ENCODE results near the gene FABP3.

The FABP3 gene

DNA sequence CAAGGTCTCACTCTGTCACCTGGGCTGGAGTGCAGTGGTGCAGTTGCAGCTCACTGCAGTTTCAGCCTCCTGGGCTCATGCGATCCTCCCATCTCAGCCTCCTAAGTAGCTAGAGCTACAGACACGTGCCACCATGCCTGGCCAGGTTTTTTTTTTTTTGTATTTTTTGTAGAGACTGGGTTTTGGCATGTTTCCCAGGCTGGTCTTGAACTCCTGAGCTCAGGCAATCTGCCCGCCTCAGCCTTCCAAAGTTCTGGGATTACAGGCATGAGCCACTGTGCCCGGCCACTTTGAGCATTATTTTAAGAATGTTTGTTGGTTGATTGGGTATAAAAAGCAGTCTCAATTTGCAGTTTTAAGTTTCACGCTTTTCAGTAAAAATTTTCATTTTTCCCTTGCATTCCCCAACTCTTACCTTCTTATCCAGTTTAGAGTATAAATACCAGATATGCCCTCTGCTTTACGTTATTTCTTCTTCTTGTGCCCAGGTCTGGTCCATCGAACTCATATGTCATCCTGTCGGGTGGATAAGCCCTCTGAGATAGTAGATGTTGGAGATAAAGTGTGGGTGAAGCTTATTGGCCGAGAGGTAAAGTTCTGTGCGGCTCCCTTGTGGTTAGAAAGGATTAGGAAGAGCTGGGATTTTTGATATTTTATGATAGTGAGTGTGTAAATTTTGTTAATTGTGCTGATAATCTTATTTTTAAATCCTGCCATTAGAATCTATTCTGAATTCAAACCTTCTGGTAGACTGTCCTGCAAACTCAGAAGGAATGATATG lies 36.0 kb downstream of the FABP3 start:
- H3K27ac ChIP-seq (ENCODE audit: low read length): no peak overlapping the region
- H3K4me1 ChIP-seq (ENCODE audit: control insufficient read depth in 1 of 2, insufficient read depth in 2 of 2, low read length in 2 of 2): no peaks in the 10 kb centered on the region
- H3K27me3 ChIP-seq (ENCODE audit: low read depth, low read length): no peaks in the 10 kb centered on the region
- no peaks in the 10 kb centered on the region for H3K9me3 ChIP-seq (ENCODE audit: control insufficient read depth in 1 of 2, low read length in 2 of 2)
- no peak overlapping the region for H3K4me3 ChIP-seq (ENCODE audit: low read depth in 1 of 2, low read length in 2 of 2)
- H3K36me3 ChIP-seq (ENCODE audit: control insufficient read depth in 1 of 2, insufficient read depth in 2 of 2, low read length in 2 of 2): peaks cover 7 to 8% of the 10 kb centered on the region in 2 donors

DNA sequence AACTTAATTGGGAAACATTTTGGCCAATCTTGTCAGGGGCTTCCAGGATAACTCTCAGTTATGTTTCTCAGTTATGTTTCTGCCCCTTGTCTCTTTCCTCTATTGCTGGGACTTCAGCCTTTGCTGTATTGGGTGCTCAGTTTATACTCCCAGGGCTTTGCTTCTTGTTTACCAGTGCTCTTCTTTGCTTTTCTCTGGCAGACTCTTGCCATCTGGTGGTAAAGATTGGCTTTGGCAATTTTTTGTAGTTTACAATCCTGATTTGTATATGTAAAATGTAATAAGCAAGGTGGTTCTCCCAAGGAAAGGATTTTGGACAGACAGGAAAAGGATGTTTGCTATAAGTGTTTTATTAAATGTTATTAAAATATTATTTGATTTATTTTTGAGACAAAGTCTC lies 37.9 kb downstream of the FABP3 start:
- Histone ChIP-seq H3K27ac (ENCODE audit: low read length) (no peak overlapping the region), H3K27me3 (ENCODE audit: low read depth, low read length) (no peaks in the 10 kb centered on the region), H3K4me3 (ENCODE audit: low read depth in 1 of 2, low read length in 2 of 2) (no peak overlapping the region), H3K4me1 (ENCODE audit: control insufficient read depth in 1 of 2, insufficient read depth in 2 of 2, low read length in 2 of 2) (no peaks in the 10 kb centered on the region), H3K9me3 (ENCODE audit: control insufficient read depth in 1 of 2, low read length in 2 of 2) (no peaks in the 10 kb centered on the region), H3K36me3 (ENCODE audit: control insufficient read depth in 1 of 2, insufficient read depth in 2 of 2, low read length in 2 of 2) (peaks cover 7 to 8% of the 10 kb centered on the region in 2 donors)

DNA sequence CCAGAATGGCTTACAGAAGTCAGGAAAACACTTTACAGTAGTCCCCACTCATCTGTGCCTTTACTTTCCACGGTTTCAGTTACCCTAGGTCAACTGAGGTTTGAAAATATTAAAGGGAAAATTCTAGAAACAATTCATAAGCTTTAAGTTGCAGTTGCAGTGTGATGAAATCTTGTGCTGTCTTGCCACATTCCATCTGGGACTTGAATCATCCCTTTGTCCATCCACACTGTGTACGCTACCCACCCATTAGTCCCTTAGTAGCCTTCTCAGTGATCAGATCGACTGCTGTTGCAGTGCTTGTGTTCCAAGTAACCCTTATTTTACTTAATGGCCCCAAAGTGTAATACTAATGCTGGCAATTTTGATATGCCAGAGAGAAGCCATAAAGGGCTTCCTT lies 45.5 kb downstream of the FABP3 start:
- Histone ChIP-seq H3K4me1 (ENCODE audit: control insufficient read depth in 1 of 2, insufficient read depth in 2 of 2, low read length in 2 of 2) (no peaks in the 10 kb centered on the region), H3K27me3 (ENCODE audit: low read depth, low read length) (no peaks in the 10 kb centered on the region), H3K36me3 (ENCODE audit: control insufficient read depth in 1 of 2, insufficient read depth in 2 of 2, low read length in 2 of 2) (peaks cover 0 to 22% of the 10 kb centered on the region in 2 donors), H3K27ac (ENCODE audit: low read length) (no peak overlapping the region), H3K4me3 (ENCODE audit: low read depth in 1 of 2, low read length in 2 of 2) (no peak overlapping the region), H3K9me3 (ENCODE audit: control insufficient read depth in 1 of 2, low read length in 2 of 2) (no peaks in the 10 kb centered on the region)

GRCh38 chr1:31326461-31326860 lies 46.4 kb downstream of the FABP3 start:
- Histone ChIP-seq H3K4me3 (ENCODE audit: low read depth in 1 of 2, low read length in 2 of 2) (no peak overlapping the region), H3K27me3 (ENCODE audit: low read depth, low read length) (no peaks in the 10 kb centered on the region), H3K4me1 (ENCODE audit: control insufficient read depth in 1 of 2, insufficient read depth in 2 of 2, low read length in 2 of 2) (no peaks in the 10 kb centered on the region), H3K27ac (ENCODE audit: low read length) (no peak overlapping the region), H3K9me3 (ENCODE audit: control insufficient read depth in 1 of 2, low read length in 2 of 2) (no peaks in the 10 kb centered on the region), H3K36me3 (ENCODE audit: control insufficient read depth in 1 of 2, insufficient read depth in 2 of 2, low read length in 2 of 2) (peaks cover 0 to 22% of the 10 kb centered on the region in 2 donors)

GRCh38 chr1:31324992-31325391 lies 47.9 kb downstream of the FABP3 start:
- Histone ChIP-seq H3K27me3 (ENCODE audit: low read depth, low read length) (no peaks in the 10 kb centered on the region), H3K4me1 (ENCODE audit: control insufficient read depth in 1 of 2, insufficient read depth in 2 of 2, low read length in 2 of 2) (no peaks in the 10 kb centered on the region), H3K27ac (ENCODE audit: low read length) (no peak overlapping the region), H3K9me3 (ENCODE audit: control insufficient read depth in 1 of 2, low read length in 2 of 2) (no peaks in the 10 kb centered on the region), H3K4me3 (ENCODE audit: low read depth in 1 of 2, low read length in 2 of 2) (no peak overlapping the region), H3K36me3 (ENCODE audit: control insufficient read depth in 1 of 2, insufficient read depth in 2 of 2, low read length in 2 of 2) (peaks cover 5 to 33% of the 10 kb centered on the region in 2 donors)

- H3K27me3 ChIP-seq (ENCODE audit: low read depth, low read length): no peaks in the 10 kb centered on the region
- H3K9me3 ChIP-seq (ENCODE audit: control insufficient read depth in 1 of 2, low read length in 2 of 2): no peaks in the 10 kb centered on the region
- no peak overlapping the region for H3K27ac ChIP-seq (ENCODE audit: low read length)
- no peak overlapping the region for H3K4me3 ChIP-seq (ENCODE audit: low read depth in 1 of 2, low read length in 2 of 2)
- peaks cover 9 to 36% of the 10 kb centered on the region in 2 donors for H3K36me3 ChIP-seq (ENCODE audit: control insufficient read depth in 1 of 2, insufficient read depth in 2 of 2, low read length in 2 of 2)
- no peaks in the 10 kb centered on the region for H3K4me1 ChIP-seq (ENCODE audit: control insufficient read depth in 1 of 2, insufficient read depth in 2 of 2, low read length in 2 of 2)
These were observed 48.8 kb downstream of the FABP3 start for GRCh38 chr1:31324093-31324492.

GRCh38 chr1:31318146-31318545 lies 54.7 kb downstream of the FABP3 start:
- H3K4me3 ChIP-seq (ENCODE audit: low read depth in 1 of 2, low read length in 2 of 2): no peak overlapping the region
- no peaks in the 10 kb centered on the region for H3K9me3 ChIP-seq (ENCODE audit: control insufficient read depth in 1 of 2, low read length in 2 of 2)
- no peaks in the 10 kb centered on the region for H3K4me1 ChIP-seq (ENCODE audit: control insufficient read depth in 1 of 2, insufficient read depth in 2 of 2, low read length in 2 of 2)
- H3K27me3 ChIP-seq (ENCODE audit: low read depth, low read length): no peaks in the 10 kb centered on the region
- no peak overlapping the region for H3K27ac ChIP-seq (ENCODE audit: low read length)
- H3K36me3 ChIP-seq (ENCODE audit: control insufficient read depth in 1 of 2, insufficient read depth in 2 of 2, low read length in 2 of 2): peaks cover 35 to 53% of the 10 kb centered on the region in 2 donors

GRCh38 chr1:31315902-31316301 lies 57.0 kb downstream of the FABP3 start:
- Histone ChIP-seq H3K4me3 (ENCODE audit: low read depth in 1 of 2, low read length in 2 of 2) (no peak overlapping the region), H3K4me1 (ENCODE audit: control insufficient read depth in 1 of 2, insufficient read depth in 2 of 2, low read length in 2 of 2) (no peaks in the 10 kb centered on the region), H3K27me3 (ENCODE audit: low read depth, low read length) (no peaks in the 10 kb centered on the region), H3K36me3 (ENCODE audit: control insufficient read depth in 1 of 2, insufficient read depth in 2 of 2, low read length in 2 of 2) (peaks cover 48 to 71% of the 10 kb centered on the region in 2 donors), H3K9me3 (ENCODE audit: control insufficient read depth in 1 of 2, low read length in 2 of 2) (no peaks in the 10 kb centered on the region), H3K27ac (ENCODE audit: low read length) (no peak overlapping the region)

Measured in muscle layer of duodenum (tissue), 2 donors.